Left lung (tissue), 10 donors: ENCODE results near the gene UBASH3A. TPM values are rescaled to one million over a fixed set of nuclear protein-coding genes. Genes with fewer than 3 reads are reported as not detected.

ENCODE experiments used
- ATAC-seq: fragments of 200-7000 bp; cut with Tn5 transposase; one replicate; pipeline ENCODE4 v1.9.1; 2020; ENCODE audit warnings: moderate library complexity
- DNase-seq, 4 donors: peaks; one replicate each; pipeline ENCODE4 v3.0.0-alpha.2; 2013 to 2020
- H3K27ac ChIP-seq, 2 donors: fragments of 200-600 bp; sonication (generic) in 1 of 2; one replicate each; pipeline versions ENCODE4 v1.5.0 to v1.8.0; 2020 to 2021
- H3K27me3 ChIP-seq, 2 donors: fragments of 200-600 bp; sonication (generic) in 1 of 2; one replicate each; pipeline versions ENCODE4 v1.5.0 to v1.8.0; 2020 to 2021
- H3K36me3 ChIP-seq, 2 donors: fragments of 200-600 bp; sonication (generic) in 1 of 2; one replicate each; pipeline versions ENCODE4 v1.5.0 to v1.8.0; 2020 to 2021
- H3K4me1 ChIP-seq, 2 donors: fragments of 200-600 bp; one replicate each; pipeline ENCODE4 v1.8.0; 2021
- H3K4me3 ChIP-seq, 2 donors: fragments of 200-600 bp; sonication (generic) in 1 of 2; one replicate each; pipeline versions ENCODE4 v1.5.0 to v1.8.0; 2020 to 2021; ENCODE audit warnings: mild to moderate bottlenecking in 1 of 2
- H3K9me3 ChIP-seq, 2 donors: fragments of 200-600 bp; sonication (generic) in 1 of 2; one replicate each; pipeline versions ENCODE4 v1.5.0 to v1.8.0; 2020 to 2021
- CTCF ChIP-seq, 2 donors: fragments of 200-600 bp; sonication (generic) in 1 of 2; IDR thresholded peaks; one replicate each; pipeline versions ENCODE4 v1.5.0 to v1.8.0; 2021; ENCODE audit warnings: antibody characterized with exemption in 2 of 2
- intact Hi-C, 2 donors: fragments of 100-400 bp; cut with DNase I; formaldehyde crosslinking; loops; one replicate each; pipeline versions ENCODE4 v1.11.2 to v1.14.2; 2022
- polyA plus RNA-seq, 6 donors: library from polyadenylated mRNA; unstranded; fragments of 120-200 nt; gene quantifications; one replicate each; pipeline ENCODE4 v1.2.1, GENCODE V29; 2013; ENCODE audit not compliant: insufficient read length in 6 of 6
- total RNA-seq, 2 donors: library from RNA; stranded (reverse); fragmentation: NEBNext Ultra II Directional; extraction: Animal tissue kit (Norgen Biotek cat#: 25700); gene quantifications; one replicate each; pipeline ENCODE4 v1.2.1, GENCODE V29; 2021
- donor health status: DM: no; HTN: yes; CAD: no.
- donor health status: DM: no; HTN: no; CAD: no.

UBASH3A gene
- total and polyA plus RNA-seq, 8 donors = 0.08 to 1.3 (median 0.24) TPM

GRCh38 chr21:42358937-42359336, 44.8 kb upstream of the UBASH3A start:
- no peaks in the 10 kb centered on the region for H3K4me1 ChIP-seq
- peaks cover 0 to 18% of the 10 kb centered on the region in 2 donors for H3K9me3 ChIP-seq
- no peak for ATAC-seq
- no peak for TF ChIP-seq CTCF (IDR thresholded peaks at IDR 0.05)
- peaks cover 0 to 16% of the 10 kb centered on the region in 2 donors for H3K27me3 ChIP-seq
- no peak for DNase-seq
- H3K4me3 ChIP-seq = no peak overlapping the region
- no peaks in the 10 kb centered on the region for H3K36me3 ChIP-seq
- no peak overlapping the region for H3K27ac ChIP-seq
- intact Hi-C loops = no loop called here

- intact Hi-C loops = no loop called here
- no peaks in the 10 kb centered on the region for H3K36me3 ChIP-seq
- no peak overlapping the region for H3K27ac ChIP-seq
- ATAC-seq (no peak), DNase-seq (no peak)
- TF ChIP-seq CTCF (IDR thresholded peaks at IDR 0.05) = no peak
- H3K4me1 ChIP-seq = no peaks in the 10 kb centered on the region
- H3K4me3 ChIP-seq = no peak overlapping the region
- peaks cover 0 to 8% of the 10 kb centered on the region in 2 donors for H3K9me3 ChIP-seq
- peaks cover 0 to 30% of the 10 kb centered on the region in 2 donors for H3K27me3 ChIP-seq
Observed at GRCh38 chr21:42360317-42360716, 43.4 kb upstream of the UBASH3A start.

- peaks cover 0 to 31% of the 10 kb centered on the region in 2 donors for H3K27me3 ChIP-seq
- intact Hi-C loops = no loop called here
Observed at GRCh38 chr21:42361286-42361685, 42.4 kb upstream of the UBASH3A start.

GRCh38 chr21:42362198-42362597, 41.5 kb upstream of the UBASH3A start:
- no peaks in the 10 kb centered on the region for H3K4me1 ChIP-seq
- ATAC-seq (no peak), DNase-seq (no peak)
- H3K36me3 ChIP-seq = no peaks in the 10 kb centered on the region
- no peak overlapping the region for H3K4me3 ChIP-seq
- no peak for TF ChIP-seq CTCF (IDR thresholded peaks at IDR 0.05)
- intact Hi-C loops = no loop called here
- H3K9me3 ChIP-seq = peaks cover 0 to 3% of the 10 kb centered on the region in 2 donors
- peaks cover 0 to 31% of the 10 kb centered on the region in 2 donors for H3K27me3 ChIP-seq
- H3K27ac ChIP-seq = no peak overlapping the region

More at GRCh38 chr21:42361286-42361685, 42.4 kb upstream of the UBASH3A start:
- Histone ChIP-seq H3K36me3 (no peaks in the 10 kb centered on the region), H3K9me3 (peaks cover 0 to 6% of the 10 kb centered on the region in 2 donors), H3K27ac (no peak overlapping the region), H3K4me3 (no peak overlapping the region), H3K4me1 (no peaks in the 10 kb centered on the region)
- ATAC-seq (no peak), DNase-seq (no peak)
- no peak for TF ChIP-seq CTCF (IDR thresholded peaks at IDR 0.05)

- ATAC-seq = no peak
- H3K27ac ChIP-seq = no peak overlapping the region
- H3K4me1 ChIP-seq = no peaks in the 10 kb centered on the region
- H3K27me3 ChIP-seq = peaks cover 0 to 31% of the 10 kb centered on the region in 2 donors
- no peak overlapping the region for H3K4me3 ChIP-seq
- no peak for TF ChIP-seq CTCF (IDR thresholded peaks at IDR 0.05)
- no peak for DNase-seq
- H3K9me3 ChIP-seq = peaks cover 0 to 3% of the 10 kb centered on the region in 2 donors
- no peaks in the 10 kb centered on the region for H3K36me3 ChIP-seq
- intact Hi-C loops = no loop called here
Observed at GRCh38 chr21:42362700-42363099, 41.0 kb upstream of the UBASH3A start.
